Measurements from ENCODE around the gene TGFB1. TPM values are rescaled to one million over a fixed set of nuclear protein-coding genes. Genes with fewer than 3 reads are reported as not detected.
A peak's percentile ranks its signal among the peaks of the same experiment; 100 is the strongest.

TGFB1 gene
- total and polyA plus RNA-seq, 2 of the 13 experiments (the other 11 are each of a cell fraction or from before 2014, with no cell fraction given): 4.1 to 5.4 TPM

- TF ChIP-seq ZBTB40 (IDR thresholded peaks at IDR 0.05) (peak; percentile 62), ZBTB40 (CRISPR knock-in tag; IDR thresholded peaks at IDR 0.05) (peak; percentile 88), THAP7 (CRISPR knock-in tag; IDR thresholded peaks at IDR 0.05) (0 out of 2 replicates have a peak, but pooled peaks have one; percentile 74), TIGD3 (CRISPR knock-in tag; IDR thresholded peaks at IDR 0.05; ENCODE audit: borderline replicate concordance) (no peak), ZNF276 (CRISPR knock-in tag; IDR thresholded peaks at IDR 0.05; ENCODE audit: low read depth) (peak; percentile 69; the same call in 1 of the 2 replicates), ZHX1 (CRISPR knock-in tag; IDR thresholded peaks at IDR 0.05; ENCODE audit: low read depth) (peak; percentile 25; the same call in 1 of the 2 replicates), RORA (CRISPR knock-in tag; IDR thresholded peaks at IDR 0.05) (no peak), MIXL1 (CRISPR knock-in tag; IDR thresholded peaks at IDR 0.05) (peak; percentile 48; the same call in 1 of the 2 replicates), CEBPG (CRISPR knock-in tag; IDR thresholded peaks at IDR 0.05) (0 out of 2 replicates have a peak, but pooled peaks have one; percentile 8), ZKSCAN8 (CRISPR knock-in tag; IDR thresholded peaks at IDR 0.05; ENCODE audit: borderline replicate concordance) (no peak; the same call in 1 of the 2 replicates), ZNF510 (CRISPR knock-in tag; IDR thresholded peaks at IDR 0.05; ENCODE audit: low read depth) (no peak; the same call in 1 of the 2 replicates), GPN1 (CRISPR knock-in tag; IDR thresholded peaks at IDR 0.05; ENCODE audit: borderline replicate concordance) (no peak)
Observed at GRCh38 chr19:41310033-41310831, 43.5 kb downstream of the TGFB1 start, which contains the start of gene CCDC97 (continued).

All from HepG2 (cell line).